Measurements from ENCODE around the gene ITFG2.

The ITFG2 gene

DNA sequence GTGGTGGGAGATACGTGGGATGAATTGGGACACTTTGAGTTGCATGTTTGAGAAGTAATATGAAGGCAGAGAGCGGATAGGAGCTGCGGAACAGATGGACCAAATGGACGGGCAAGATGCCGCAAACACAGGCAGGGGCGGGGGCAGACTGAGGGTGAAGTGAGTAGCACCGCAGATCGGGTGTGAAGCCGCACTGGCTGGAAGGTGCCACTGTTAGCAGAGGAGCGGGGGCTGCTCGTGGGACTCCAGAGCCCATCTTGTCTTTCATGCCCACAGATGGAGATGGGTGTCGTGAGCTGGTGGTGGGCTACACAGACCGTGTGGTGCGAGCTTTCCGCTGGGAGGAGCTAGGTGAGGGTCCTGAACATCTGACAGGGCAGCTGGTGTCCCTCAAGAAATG, 7.3 kb downstream of the ITFG2 start:
- H3K4me3 ChIP-seq (ENCODE audit: low read length): no peak overlapping the region
- WGBS: 94% methylated on average over 15 of the region's 15 CpGs
- no peak overlapping the region for H3K27ac ChIP-seq (ENCODE audit: low read depth, low read length)
- H3K27me3 ChIP-seq (ENCODE audit: insufficient read depth, low read length): no peaks in the 10 kb centered on the region
- H3K36me3 ChIP-seq (ENCODE audit: insufficient read depth, low read length): peaks cover 67% of the 10 kb centered on the region
- peaks cover 6% of the 10 kb centered on the region; the same call in 1 of the 2 replicates for H3K4me1 ChIP-seq (ENCODE audit: insufficient read depth, low read length)
- H3K9ac ChIP-seq (ENCODE audit: low read depth, low read length): no peak overlapping the region
- H3K9me3 ChIP-seq (ENCODE audit: insufficient read depth, low read depth, low read length): no peaks in the 10 kb centered on the region

DNA sequence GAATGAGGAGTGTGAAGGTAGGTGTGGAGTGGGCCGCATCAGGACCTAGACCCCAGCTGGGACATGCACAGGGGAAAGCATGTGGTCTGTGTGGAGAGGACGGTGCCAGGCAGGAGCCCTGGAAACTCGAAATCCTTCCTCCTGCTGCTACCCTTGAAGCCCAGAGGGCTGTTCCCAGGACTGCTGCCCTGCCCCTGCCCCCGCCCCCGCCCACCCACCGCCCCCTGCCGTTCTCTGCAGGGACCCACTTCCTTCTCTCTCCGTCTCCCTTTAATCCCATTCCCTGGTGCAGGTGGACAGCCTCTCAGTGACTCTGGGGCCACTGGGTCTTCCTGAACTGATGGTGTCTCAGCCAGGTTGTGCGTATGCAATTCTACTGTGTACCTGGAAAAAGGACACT, 8.0 kb downstream of the ITFG2 start:
- Histone ChIP-seq H3K4me3 (ENCODE audit: low read length) (no peak overlapping the region), H3K36me3 (ENCODE audit: insufficient read depth, low read length) (peaks cover 74% of the 10 kb centered on the region)

GRCh38 chr12:2823483-2823882, 11.0 kb downstream of the ITFG2 start:
- H3K27ac ChIP-seq (ENCODE audit: low read depth, low read length): no peak overlapping the region
- no peaks in the 10 kb centered on the region for H3K9me3 ChIP-seq (ENCODE audit: insufficient read depth, low read depth, low read length)
- peaks cover 18% of the 10 kb centered on the region; the same call in 1 of the 2 replicates for H3K4me1 ChIP-seq (ENCODE audit: insufficient read depth, low read length)
- WGBS: 92% methylated on average over 7 of the region's 7 CpGs
- H3K27me3 ChIP-seq (ENCODE audit: insufficient read depth, low read length): no peaks in the 10 kb centered on the region
- H3K9ac ChIP-seq (ENCODE audit: low read depth, low read length): no peak overlapping the region
- H3K4me3 ChIP-seq (ENCODE audit: low read length): no peak overlapping the region
- peaks cover 83% of the 10 kb centered on the region for H3K36me3 ChIP-seq (ENCODE audit: insufficient read depth, low read length)

More for the DNA sequence above, 8.0 kb downstream of the ITFG2 start:
- H3K27me3 ChIP-seq (ENCODE audit: insufficient read depth, low read length): no peaks in the 10 kb centered on the region
- H3K27ac ChIP-seq (ENCODE audit: low read depth, low read length): no peak overlapping the region
- peaks cover 12% of the 10 kb centered on the region; the same call in 1 of the 2 replicates for H3K4me1 ChIP-seq (ENCODE audit: insufficient read depth, low read length)
- no peaks in the 10 kb centered on the region for H3K9me3 ChIP-seq (ENCODE audit: insufficient read depth, low read depth, low read length)
- H3K9ac ChIP-seq (ENCODE audit: low read depth, low read length): no peak overlapping the region
- 58% methylated on average over 8 of the region's 9 CpGs for WGBS

GRCh38 chr12:2824541-2824940, 12.1 kb downstream of the ITFG2 start:
- Histone ChIP-seq H3K27ac (ENCODE audit: low read depth, low read length) (peak overlapping the region; percentile 42; the same call in 1 of the 2 replicates), H3K36me3 (ENCODE audit: insufficient read depth, low read length) (peaks cover 84% of the 10 kb centered on the region), H3K9ac (ENCODE audit: low read depth, low read length) (no peak overlapping the region), H3K4me3 (ENCODE audit: low read length) (no peak overlapping the region), H3K9me3 (ENCODE audit: insufficient read depth, low read depth, low read length) (no peaks in the 10 kb centered on the region), H3K4me1 (ENCODE audit: insufficient read depth, low read length) (peaks cover 18% of the 10 kb centered on the region; the same call in 1 of the 2 replicates), H3K27me3 (ENCODE audit: insufficient read depth, low read length) (no peaks in the 10 kb centered on the region)
- WGBS: 79% methylated on average over 6 of the region's 6 CpGs

GRCh38 chr12:2825132-2825531, 12.7 kb downstream of the ITFG2 start:
- peaks cover 14% of the 10 kb centered on the region; the same call in 1 of the 2 replicates for H3K4me1 ChIP-seq (ENCODE audit: insufficient read depth, low read length)
- H3K27me3 ChIP-seq (ENCODE audit: insufficient read depth, low read length): no peaks in the 10 kb centered on the region
- WGBS: 30% methylated on average over 3 of the region's 4 CpGs
- no peak overlapping the region for H3K4me3 ChIP-seq (ENCODE audit: low read length)
- peak overlapping the region; percentile 42; the same call in 1 of the 2 replicates for H3K27ac ChIP-seq (ENCODE audit: low read depth, low read length)
- H3K9me3 ChIP-seq (ENCODE audit: insufficient read depth, low read depth, low read length): no peaks in the 10 kb centered on the region
- no peak overlapping the region for H3K9ac ChIP-seq (ENCODE audit: low read depth, low read length)
- peaks cover 80% of the 10 kb centered on the region for H3K36me3 ChIP-seq (ENCODE audit: insufficient read depth, low read length)

DNA sequence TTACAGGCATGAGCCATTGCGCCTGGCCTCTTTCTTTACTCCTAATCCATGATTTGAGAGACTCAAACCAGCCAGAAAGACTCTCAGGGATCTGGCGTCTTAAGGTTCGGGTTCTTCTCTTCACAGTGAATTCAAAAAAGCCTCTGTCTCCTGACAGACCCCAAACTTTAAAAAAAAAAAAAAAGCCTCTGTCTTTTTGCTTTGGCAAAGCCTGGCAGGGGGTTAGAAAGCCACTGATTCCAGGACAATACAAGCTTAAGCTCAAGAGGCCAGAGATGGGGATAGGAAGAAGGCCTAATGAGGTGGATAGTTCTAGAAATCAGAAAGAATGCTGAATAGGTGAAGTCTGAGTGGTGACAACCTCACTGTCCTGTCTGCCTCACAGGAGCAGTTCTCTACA, 13.6 kb downstream of the ITFG2 start:
- WGBS: 84% methylated on average over 3 of the region's 3 CpGs
- Histone ChIP-seq H3K9me3 (ENCODE audit: insufficient read depth, low read depth, low read length) (no peaks in the 10 kb centered on the region), H3K27ac (ENCODE audit: low read depth, low read length) (no peak overlapping the region; the same call in 1 of the 2 replicates), H3K4me3 (ENCODE audit: low read length) (no peak overlapping the region), H3K9ac (ENCODE audit: low read depth, low read length) (no peak overlapping the region), H3K27me3 (ENCODE audit: insufficient read depth, low read length) (no peaks in the 10 kb centered on the region), H3K36me3 (ENCODE audit: insufficient read depth, low read length) (peaks cover 74% of the 10 kb centered on the region), H3K4me1 (ENCODE audit: insufficient read depth, low read length) (peaks cover 14% of the 10 kb centered on the region; the same call in 1 of the 2 replicates)

DNA sequence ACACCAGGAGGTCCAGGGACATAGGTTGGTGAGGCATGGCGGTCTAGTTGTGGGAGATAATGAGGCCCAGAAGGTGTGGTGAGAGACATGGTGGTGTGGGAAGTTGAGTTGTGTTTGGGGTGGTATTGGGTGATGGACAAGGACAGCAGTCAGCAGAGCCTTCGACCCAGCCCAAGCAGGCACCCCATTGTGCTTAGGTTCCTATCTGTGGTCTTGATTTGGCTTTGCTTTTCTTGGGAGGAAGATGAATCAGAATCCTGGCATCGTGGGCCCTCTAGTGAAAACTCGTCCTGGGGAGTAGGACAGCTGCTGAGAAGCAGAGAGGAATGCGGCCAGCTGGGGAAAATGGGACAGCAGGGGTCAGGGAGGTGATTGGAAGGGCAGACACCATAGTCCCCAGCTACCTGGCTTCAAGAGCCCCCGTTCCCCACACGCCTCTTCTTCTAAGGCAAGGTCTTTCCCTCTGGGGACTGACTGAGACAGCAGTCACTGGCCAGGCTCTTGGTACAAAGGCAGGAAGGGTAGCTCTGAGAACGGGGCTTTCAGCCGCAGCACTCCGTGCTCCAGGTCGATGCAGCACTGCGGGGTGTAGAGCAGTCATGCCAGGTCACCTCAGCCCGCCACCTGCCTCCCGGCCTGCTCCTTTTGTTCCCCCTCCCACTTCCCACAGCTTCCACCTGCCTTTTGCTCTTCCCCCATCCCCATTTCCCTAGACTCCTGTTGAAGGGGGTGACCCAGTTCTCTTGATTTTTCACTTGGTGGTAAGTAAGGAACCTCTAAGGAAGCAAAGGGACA, 14.4 kb downstream of the ITFG2 start:
- no peak overlapping the region for H3K4me3 ChIP-seq (ENCODE audit: low read length)
- WGBS: 82% methylated on average over 14 of the region's 14 CpGs
- H3K36me3 ChIP-seq (ENCODE audit: insufficient read depth, low read length): peaks cover 65% of the 10 kb centered on the region

DNA sequence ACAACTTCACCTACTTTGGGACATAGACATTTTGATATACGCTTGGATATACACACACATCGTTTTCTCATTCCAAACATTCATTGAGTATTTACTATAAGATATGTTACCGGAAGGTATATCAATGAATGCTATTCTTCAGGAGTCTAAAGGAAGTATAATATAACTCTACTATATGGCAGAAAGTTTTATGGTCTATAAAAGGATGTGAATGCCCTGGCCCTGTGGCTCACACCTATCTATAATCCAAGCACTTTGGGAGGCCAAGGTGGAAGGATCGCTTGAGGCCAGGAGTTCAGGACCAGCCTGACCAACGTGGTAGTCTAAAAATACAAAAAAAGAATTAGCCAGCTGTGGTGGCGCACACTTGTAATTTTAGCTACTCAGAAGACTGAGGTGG, 16.8 kb downstream of the ITFG2 start:
- Histone ChIP-seq H3K27me3 (ENCODE audit: insufficient read depth, low read length) (no peaks in the 10 kb centered on the region), H3K9me3 (ENCODE audit: insufficient read depth, low read depth, low read length) (no peaks in the 10 kb centered on the region), H3K4me3 (ENCODE audit: low read length) (no peak overlapping the region), H3K4me1 (ENCODE audit: insufficient read depth, low read length) (peaks cover 22% of the 10 kb centered on the region; the same call in 1 of the 2 replicates), H3K36me3 (ENCODE audit: insufficient read depth, low read length) (peaks cover 41% of the 10 kb centered on the region), H3K27ac (ENCODE audit: low read depth, low read length) (no peak overlapping the region), H3K9ac (ENCODE audit: low read depth, low read length) (no peak overlapping the region)
- 97% methylated on average over 5 of the region's 6 CpGs for WGBS

More for the DNA sequence above, 14.4 kb downstream of the ITFG2 start:
- H3K27me3 ChIP-seq (ENCODE audit: insufficient read depth, low read length): no peaks in the 10 kb centered on the region
- no peak overlapping the region for H3K9ac ChIP-seq (ENCODE audit: low read depth, low read length)
- no peaks in the 10 kb centered on the region for H3K9me3 ChIP-seq (ENCODE audit: insufficient read depth, low read depth, low read length)
- no peak overlapping the region for H3K27ac ChIP-seq (ENCODE audit: low read depth, low read length)
- H3K4me1 ChIP-seq (ENCODE audit: insufficient read depth, low read length): peaks cover 14% of the 10 kb centered on the region; the same call in 1 of the 2 replicates

GRCh38 chr12:2832550-2833127, 20.2 kb downstream of the ITFG2 start:
- Histone ChIP-seq H3K36me3 (ENCODE audit: insufficient read depth, low read length) (peaks cover 14% of the 10 kb centered on the region), H3K27me3 (ENCODE audit: insufficient read depth, low read length) (no peaks in the 10 kb centered on the region), H3K4me1 (ENCODE audit: insufficient read depth, low read length) (0 out of 2 replicates have a peak, but pooled peaks cover 11% of the 10 kb centered on the region), H3K9ac (ENCODE audit: low read depth, low read length) (no peak overlapping the region), H3K4me3 (ENCODE audit: low read length) (no peak overlapping the region), H3K27ac (ENCODE audit: low read depth, low read length) (no peak overlapping the region), H3K9me3 (ENCODE audit: insufficient read depth, low read depth, low read length) (no peaks in the 10 kb centered on the region)
- WGBS: 79% methylated on average over 6 of the region's 6 CpGs

GRCh38 chr12:2833327-2833726, 20.9 kb downstream of the ITFG2 start:
- H3K9ac ChIP-seq (ENCODE audit: low read depth, low read length): no peak overlapping the region
- H3K36me3 ChIP-seq (ENCODE audit: insufficient read depth, low read length): peaks cover 7% of the 10 kb centered on the region
- no peaks in the 10 kb centered on the region for H3K27me3 ChIP-seq (ENCODE audit: insufficient read depth, low read length)
- no peaks in the 10 kb centered on the region for H3K9me3 ChIP-seq (ENCODE audit: insufficient read depth, low read depth, low read length)
- 0 out of 2 replicates have a peak, but pooled peaks cover 11% of the 10 kb centered on the region for H3K4me1 ChIP-seq (ENCODE audit: insufficient read depth, low read length)
- 76% methylated on average over 4 of the region's 5 CpGs for WGBS
- no peak overlapping the region for H3K27ac ChIP-seq (ENCODE audit: low read depth, low read length)
- no peak overlapping the region for H3K4me3 ChIP-seq (ENCODE audit: low read length)

DNA sequence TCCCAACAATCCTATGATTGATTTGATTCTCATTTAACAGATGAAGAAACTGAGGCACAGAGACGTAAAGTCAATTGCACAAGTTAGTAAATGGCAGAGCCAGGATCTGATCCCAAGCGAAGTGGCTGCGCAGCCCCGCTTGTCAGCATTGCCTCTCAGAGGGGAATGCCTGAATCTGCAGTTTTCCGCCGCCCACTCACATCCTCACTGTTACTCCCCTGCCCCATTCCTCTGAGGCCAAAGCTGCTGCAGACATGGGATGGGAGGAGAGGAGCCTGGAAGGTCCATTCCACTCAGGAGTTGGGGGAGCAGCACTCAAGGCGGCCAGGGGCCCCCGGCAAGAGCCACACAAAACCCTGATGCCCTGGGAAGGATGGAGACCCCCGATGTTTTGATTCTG, 21.3 kb downstream of the ITFG2 start:
- H3K9ac ChIP-seq (ENCODE audit: low read depth, low read length): no peak overlapping the region
- H3K9me3 ChIP-seq (ENCODE audit: insufficient read depth, low read depth, low read length): no peaks in the 10 kb centered on the region
- no peak overlapping the region for H3K27ac ChIP-seq (ENCODE audit: low read depth, low read length)
- peaks cover 5% of the 10 kb centered on the region for H3K36me3 ChIP-seq (ENCODE audit: insufficient read depth, low read length)
- H3K27me3 ChIP-seq (ENCODE audit: insufficient read depth, low read length): no peaks in the 10 kb centered on the region
- H3K4me1 ChIP-seq (ENCODE audit: insufficient read depth, low read length): 0 out of 2 replicates have a peak, but pooled peaks cover 11% of the 10 kb centered on the region
- no peak overlapping the region for H3K4me3 ChIP-seq (ENCODE audit: low read length)
- 84% methylated on average over 9 of the region's 9 CpGs for WGBS
